ENCODE results near the gene CACNA1B. TPM values are rescaled to one million over a fixed set of nuclear protein-coding genes. Genes with fewer than 3 reads are reported as not detected.

Gene CACNA1B
- total RNA-seq, 1 donor, result under 0.01 TPM

GRCh38 chr9:138077126-138077525 is 199.5 kb downstream of the CACNA1B start:
- H3K79me2 ChIP-seq (ENCODE audit: insufficient read depth, low read length), result no peaks in the 10 kb centered on the region
- no peak overlapping the region for H3K4me3 ChIP-seq (ENCODE audit: insufficient read depth, low read length)
- H3K9me3 ChIP-seq (ENCODE audit: low read depth, low read length), result no peaks in the 10 kb centered on the region
- no peak overlapping the region for H3K4me2 ChIP-seq (ENCODE audit: insufficient read depth, low read length)
- H3K36me3 ChIP-seq (ENCODE audit: insufficient read depth, low read length), result no peaks in the 10 kb centered on the region
- no peak overlapping the region for H3K27ac ChIP-seq (ENCODE audit: low read depth, low read length)
- no peaks in the 10 kb centered on the region for H4K20me1 ChIP-seq (ENCODE audit: insufficient read depth, low read length)
- no peaks in the 10 kb centered on the region for H3K27me3 ChIP-seq (ENCODE audit: insufficient read depth, low read length)
- no peak for DNase-seq (ENCODE audit: insufficient read length, low spot score, missing footprints)
- no peaks in the 10 kb centered on the region for H3K4me1 ChIP-seq (ENCODE audit: insufficient read depth, low read length)
- no peak overlapping the region for H2AFZ ChIP-seq (ENCODE audit: low read length)
- TF ChIP-seq CTCF (IDR thresholded peaks at IDR 0.05; ENCODE audit: extremely low read depth, low read depth, low read length), result no peak

DNA sequence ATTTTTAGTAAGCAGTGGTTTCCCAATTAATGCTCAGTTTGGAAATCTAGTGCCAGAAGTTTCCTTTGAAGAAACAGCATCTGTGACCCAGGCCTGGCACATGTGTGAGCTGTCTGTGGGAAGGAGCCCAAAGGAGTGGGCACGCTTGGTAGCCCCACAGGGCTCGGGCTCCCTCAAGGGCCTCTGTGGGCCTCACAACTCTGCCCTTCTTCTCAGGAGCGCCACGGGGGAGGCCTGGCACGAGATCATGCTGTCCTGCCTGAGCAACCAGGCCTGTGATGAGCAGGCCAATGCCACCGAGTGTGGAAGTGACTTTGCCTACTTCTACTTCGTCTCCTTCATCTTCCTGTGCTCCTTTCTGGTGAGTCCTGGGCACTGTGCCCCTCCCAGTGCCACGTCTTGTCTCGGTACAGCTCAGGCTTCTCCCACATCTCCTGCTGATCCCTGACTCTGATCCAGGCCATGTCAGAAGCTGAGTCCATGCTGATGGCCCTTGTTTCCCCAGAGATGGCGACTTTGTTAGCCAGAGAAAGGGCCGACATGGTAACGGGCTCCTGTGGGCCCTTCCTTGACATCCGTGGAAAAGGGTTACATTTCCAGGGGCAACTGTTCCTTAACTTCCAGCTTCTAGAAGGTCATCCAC is 200.4 kb downstream of the CACNA1B start:
- TF ChIP-seq CTCF (IDR thresholded peaks at IDR 0.05; ENCODE audit: extremely low read depth, low read depth, low read length), result no peak
- Histone ChIP-seq H3K79me2 (ENCODE audit: insufficient read depth, low read length) (no peaks in the 10 kb centered on the region), H3K27ac (ENCODE audit: low read depth, low read length) (no peak overlapping the region), H3K27me3 (ENCODE audit: insufficient read depth, low read length) (no peaks in the 10 kb centered on the region), H3K36me3 (ENCODE audit: insufficient read depth, low read length) (no peaks in the 10 kb centered on the region), H4K20me1 (ENCODE audit: insufficient read depth, low read length) (no peaks in the 10 kb centered on the region), H3K9me3 (ENCODE audit: low read depth, low read length) (no peaks in the 10 kb centered on the region), H3K4me3 (ENCODE audit: insufficient read depth, low read length) (no peak overlapping the region), H3K4me1 (ENCODE audit: insufficient read depth, low read length) (no peaks in the 10 kb centered on the region), H2AFZ (ENCODE audit: low read length) (no peak overlapping the region), H3K4me2 (ENCODE audit: insufficient read depth, low read length) (no peak overlapping the region)
- no peak for DNase-seq (ENCODE audit: insufficient read length, low spot score, missing footprints)

DNA sequence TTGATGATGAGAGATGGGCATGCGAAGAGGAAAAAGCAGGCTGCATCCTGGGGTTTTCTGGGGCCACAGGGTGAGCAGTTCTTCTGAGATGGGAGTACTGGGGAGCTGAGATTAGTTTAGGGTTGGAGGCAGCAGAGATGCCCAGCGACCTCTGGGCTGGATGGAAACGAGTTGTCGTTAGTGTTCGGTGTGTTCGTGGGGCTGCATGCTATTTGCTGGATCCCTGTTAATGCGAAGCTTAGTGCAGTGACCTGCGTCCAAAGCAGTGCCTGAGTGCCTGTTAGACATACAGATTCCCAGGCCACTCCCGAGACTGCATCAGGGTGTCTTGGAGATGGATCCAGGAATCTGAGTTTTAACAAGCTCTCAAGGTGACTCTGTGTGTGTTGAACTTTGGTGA is 201.3 kb downstream of the CACNA1B start:
- Histone ChIP-seq H3K79me2 (ENCODE audit: insufficient read depth, low read length) (no peaks in the 10 kb centered on the region), H2AFZ (ENCODE audit: low read length) (no peak overlapping the region), H3K4me3 (ENCODE audit: insufficient read depth, low read length) (no peak overlapping the region), H3K9me3 (ENCODE audit: low read depth, low read length) (no peaks in the 10 kb centered on the region), H4K20me1 (ENCODE audit: insufficient read depth, low read length) (no peaks in the 10 kb centered on the region), H3K27me3 (ENCODE audit: insufficient read depth, low read length) (no peaks in the 10 kb centered on the region), H3K4me1 (ENCODE audit: insufficient read depth, low read length) (no peaks in the 10 kb centered on the region), H3K27ac (ENCODE audit: low read depth, low read length) (no peak overlapping the region), H3K36me3 (ENCODE audit: insufficient read depth, low read length) (no peaks in the 10 kb centered on the region), H3K4me2 (ENCODE audit: insufficient read depth, low read length) (no peak overlapping the region)
- DNase-seq (ENCODE audit: insufficient read length, low spot score, missing footprints), result no peak
- TF ChIP-seq CTCF (IDR thresholded peaks at IDR 0.05; ENCODE audit: extremely low read depth, low read depth, low read length), result no peak

DNA sequence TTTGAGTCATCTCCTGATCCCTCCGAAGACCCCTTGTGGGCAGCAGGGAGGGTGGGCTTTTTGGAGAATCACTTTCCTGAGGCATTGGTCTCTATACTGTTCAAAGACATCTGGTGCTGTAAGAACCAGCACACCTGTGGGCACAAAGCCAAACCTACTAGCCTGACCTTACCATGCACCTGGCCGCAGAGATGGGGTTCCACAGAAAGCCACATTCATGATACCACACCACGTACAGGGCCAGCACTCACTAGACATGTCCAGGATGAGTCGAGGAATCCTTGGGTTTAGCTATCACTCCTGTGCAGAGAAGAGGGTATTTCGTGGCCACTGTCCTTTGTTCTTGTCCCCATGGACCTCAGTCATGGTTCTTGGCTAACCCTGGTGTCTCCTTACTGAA is 203.4 kb downstream of the CACNA1B start:
- no peak overlapping the region for H3K4me2 ChIP-seq (ENCODE audit: insufficient read depth, low read length)
- no peaks in the 10 kb centered on the region for H3K36me3 ChIP-seq (ENCODE audit: insufficient read depth, low read length)
- H2AFZ ChIP-seq (ENCODE audit: low read length), result no peak overlapping the region
- H3K9me3 ChIP-seq (ENCODE audit: low read depth, low read length), result peaks cover 4% of the 10 kb centered on the region
- no peaks in the 10 kb centered on the region for H3K27me3 ChIP-seq (ENCODE audit: insufficient read depth, low read length)
- H3K27ac ChIP-seq (ENCODE audit: low read depth, low read length), result no peak overlapping the region
- H4K20me1 ChIP-seq (ENCODE audit: insufficient read depth, low read length), result no peaks in the 10 kb centered on the region
- H3K79me2 ChIP-seq (ENCODE audit: insufficient read depth, low read length), result no peaks in the 10 kb centered on the region
- no peak for TF ChIP-seq CTCF (IDR thresholded peaks at IDR 0.05; ENCODE audit: extremely low read depth, low read depth, low read length)
- H3K4me3 ChIP-seq (ENCODE audit: insufficient read depth, low read length), result no peak overlapping the region
- no peak for DNase-seq (ENCODE audit: insufficient read length, low spot score, missing footprints)
- H3K4me1 ChIP-seq (ENCODE audit: insufficient read depth, low read length), result no peaks in the 10 kb centered on the region
